ENCODE measurements around the gene MED27.

The MED27 gene

GRCh38 chr9:132042324-132042723 is 37.3 kb downstream of the MED27 start:
- peak; percentile 91 for DNase-seq (ENCODE audit: low read depth, low spot score)
- TF ChIP-seq, protein P1, sequence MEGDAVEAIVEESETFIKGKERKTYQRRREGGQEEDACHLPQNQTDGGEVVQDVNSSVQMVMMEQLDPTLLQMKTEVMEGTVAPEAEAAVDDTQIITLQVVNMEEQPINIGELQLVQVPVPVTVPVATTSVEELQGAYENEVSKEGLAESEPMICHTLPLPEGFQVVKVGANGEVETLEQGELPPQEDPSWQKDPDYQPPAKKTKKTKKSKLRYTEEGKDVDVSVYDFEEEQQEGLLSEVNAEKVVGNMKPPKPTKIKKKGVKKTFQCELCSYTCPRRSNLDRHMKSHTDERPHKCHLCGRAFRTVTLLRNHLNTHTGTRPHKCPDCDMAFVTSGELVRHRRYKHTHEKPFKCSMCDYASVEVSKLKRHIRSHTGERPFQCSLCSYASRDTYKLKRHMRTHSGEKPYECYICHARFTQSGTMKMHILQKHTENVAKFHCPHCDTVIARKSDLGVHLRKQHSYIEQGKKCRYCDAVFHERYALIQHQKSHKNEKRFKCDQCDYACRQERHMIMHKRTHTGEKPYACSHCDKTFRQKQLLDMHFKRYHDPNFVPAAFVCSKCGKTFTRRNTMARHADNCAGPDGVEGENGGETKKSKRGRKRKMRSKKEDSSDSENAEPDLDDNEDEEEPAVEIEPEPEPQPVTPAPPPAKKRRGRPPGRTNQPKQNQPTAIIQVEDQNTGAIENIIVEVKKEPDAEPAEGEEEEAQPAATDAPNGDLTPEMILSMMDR (IDR thresholded peaks at IDR 0.05; ENCODE audit: insufficient read depth, low read length, missing control alignments) = no peak
- ChIA-PET CTCF (interaction anchor here (1.2 to 1.4 kb wide), 2 partner anchors 11 to 19 kb away, joined by 4 to 5 read pairs; no protein-coding TSS in a partner anchor), POLR2A (no interaction called here)
- no peak overlapping the region for H3K4me3 ChIP-seq (ENCODE audit: low read depth, low read length)

GRCh38 chr9:132041798-132042197 is 37.9 kb downstream of the MED27 start:
- CTCF ChIA-PET = interaction anchor here (1.2 to 1.4 kb wide), 2 partner anchors 10 to 20 kb away, joined by 4 to 5 read pairs; no protein-coding TSS in a partner anchor
- no peak overlapping the region for H3K4me3 ChIP-seq (ENCODE audit: low read depth, low read length)
- TF ChIP-seq, protein P1 (IDR thresholded peaks at IDR 0.05; ENCODE audit: insufficient read depth, low read length, missing control alignments) = no peak
- POLR2A ChIA-PET = no interaction called here
- no peak for DNase-seq (ENCODE audit: low read depth, low spot score)

DNA sequence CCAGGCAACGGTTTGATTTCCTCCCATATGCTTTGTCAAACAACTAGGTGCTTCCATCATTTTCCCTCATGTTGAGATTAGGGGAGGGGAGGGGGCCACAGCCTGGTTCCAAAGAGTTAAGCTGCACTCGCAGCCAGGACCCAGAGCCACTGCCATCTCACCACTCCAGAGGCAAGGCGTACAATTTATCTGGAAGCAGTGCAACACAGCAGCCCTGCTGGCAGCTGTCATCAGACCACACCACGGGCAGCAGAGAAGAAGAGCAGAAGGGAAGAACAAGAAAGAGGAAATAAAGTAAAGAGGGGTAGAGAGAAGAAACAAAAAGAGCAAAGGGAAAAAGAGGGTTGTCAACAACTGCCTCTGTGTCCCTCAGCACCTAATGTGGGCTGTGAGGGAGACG is 38.9 kb downstream of the MED27 start:
- DNase-seq (ENCODE audit: low read depth, low spot score) = no peak
- ChIA-PET POLR2A (no interaction called here), CTCF (interaction anchor here (1.2 to 1.4 kb wide), 3 partner anchors 9 to 129 kb away, joined by 3 to 5 read pairs (median 4); no protein-coding TSS in a partner anchor)
- TF ChIP-seq, protein P1 (IDR thresholded peaks at IDR 0.05; ENCODE audit: insufficient read depth, low read length, missing control alignments) = no peak
- no peak overlapping the region for H3K4me3 ChIP-seq (ENCODE audit: low read depth, low read length)

- DNase-seq (ENCODE audit: low read depth, low spot score) = no peak
- TF ChIP-seq, protein P1 (IDR thresholded peaks at IDR 0.05; ENCODE audit: insufficient read depth, low read length, missing control alignments) = no peak
- no peak overlapping the region for H3K4me3 ChIP-seq (ENCODE audit: low read depth, low read length)
- CTCF ChIA-PET = interaction anchor here (0.6 to 1.3 kb wide), 2 partner anchors 129 to 284 kb away, joined by 3 read pairs; no protein-coding TSS in a partner anchor
- POLR2A ChIA-PET = no interaction called here
These were observed 39.4 kb downstream of the MED27 start for GRCh38 chr9:132040246-132040645.

DNA sequence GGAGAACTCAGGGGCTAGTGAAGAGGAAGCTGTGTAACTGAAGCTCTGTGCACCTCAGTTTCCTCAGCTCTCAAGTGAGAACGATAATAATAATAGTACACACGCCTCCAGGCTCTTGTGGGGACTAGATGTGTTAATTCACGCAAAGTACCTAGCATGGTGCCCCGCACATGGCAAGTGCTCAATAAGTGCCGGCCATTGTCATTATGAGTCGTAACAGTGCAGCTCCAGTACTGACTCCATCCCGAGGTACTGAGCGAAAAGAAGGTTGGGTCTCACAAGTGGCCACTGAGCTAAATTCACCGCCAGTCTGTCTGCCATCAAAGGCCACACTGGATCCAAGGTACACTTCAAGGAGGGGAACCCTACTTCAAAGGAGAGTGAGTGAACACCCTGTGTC is 40.4 kb downstream of the MED27 start:
- no peak for DNase-seq (ENCODE audit: low read depth, low spot score)
- H3K4me3 ChIP-seq (ENCODE audit: low read depth, low read length) = no peak overlapping the region
- ChIA-PET CTCF (interaction anchor here (1.2 kb wide), 1 partner anchor 12 kb away, joined by 3 read pairs; no protein-coding TSS in a partner anchor), POLR2A (no interaction called here)
- TF ChIP-seq, protein P1 (IDR thresholded peaks at IDR 0.05; ENCODE audit: insufficient read depth, low read length, missing control alignments) = no peak

GRCh38 chr9:132037458-132037857 is 42.2 kb downstream of the MED27 start:
- no peak for DNase-seq (ENCODE audit: low read depth, low spot score)
- no peak overlapping the region for H3K4me3 ChIP-seq (ENCODE audit: low read depth, low read length)
- TF ChIP-seq, protein P1 (IDR thresholded peaks at IDR 0.05; ENCODE audit: insufficient read depth, low read length, missing control alignments) = no peak
- ChIA-PET POLR2A (no interaction called here), CTCF (interaction anchor here (1.4 kb wide), 1 partner anchor 17 kb away, joined by 3 read pairs; no protein-coding TSS in a partner anchor)

Data from AG04449 (cell line).